ENCODE measurements around the gene CBY2. TPM values are rescaled to one million over a fixed set of nuclear protein-coding genes. Genes with fewer than 3 reads are reported as not detected.

The CBY2 gene
- total and polyA plus RNA-seq, 2 experiments from 2014 or later, result 0.15 to 0.42 TPM

DNA sequence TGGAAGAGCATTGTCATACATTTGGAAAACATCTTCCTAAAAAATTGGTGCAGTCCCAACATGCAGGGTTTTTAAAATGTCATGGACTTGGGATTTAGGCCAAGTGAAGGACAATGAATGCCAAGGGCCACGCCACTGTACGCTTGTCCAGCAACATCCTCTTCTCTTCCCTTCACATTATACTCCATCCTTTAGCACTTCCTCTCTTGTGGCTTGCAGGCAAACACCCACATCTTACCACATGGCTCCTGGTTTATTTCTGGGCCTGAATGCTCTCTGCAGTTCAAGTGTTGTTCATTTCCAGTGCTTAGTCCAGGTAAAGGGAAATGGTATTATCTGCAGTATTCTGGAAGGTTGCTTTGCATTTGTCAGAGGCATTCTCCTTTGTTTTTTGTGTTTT is 45.0 kb downstream of the CBY2 start (continued):
- TF ChIP-seq, protein P1, sequence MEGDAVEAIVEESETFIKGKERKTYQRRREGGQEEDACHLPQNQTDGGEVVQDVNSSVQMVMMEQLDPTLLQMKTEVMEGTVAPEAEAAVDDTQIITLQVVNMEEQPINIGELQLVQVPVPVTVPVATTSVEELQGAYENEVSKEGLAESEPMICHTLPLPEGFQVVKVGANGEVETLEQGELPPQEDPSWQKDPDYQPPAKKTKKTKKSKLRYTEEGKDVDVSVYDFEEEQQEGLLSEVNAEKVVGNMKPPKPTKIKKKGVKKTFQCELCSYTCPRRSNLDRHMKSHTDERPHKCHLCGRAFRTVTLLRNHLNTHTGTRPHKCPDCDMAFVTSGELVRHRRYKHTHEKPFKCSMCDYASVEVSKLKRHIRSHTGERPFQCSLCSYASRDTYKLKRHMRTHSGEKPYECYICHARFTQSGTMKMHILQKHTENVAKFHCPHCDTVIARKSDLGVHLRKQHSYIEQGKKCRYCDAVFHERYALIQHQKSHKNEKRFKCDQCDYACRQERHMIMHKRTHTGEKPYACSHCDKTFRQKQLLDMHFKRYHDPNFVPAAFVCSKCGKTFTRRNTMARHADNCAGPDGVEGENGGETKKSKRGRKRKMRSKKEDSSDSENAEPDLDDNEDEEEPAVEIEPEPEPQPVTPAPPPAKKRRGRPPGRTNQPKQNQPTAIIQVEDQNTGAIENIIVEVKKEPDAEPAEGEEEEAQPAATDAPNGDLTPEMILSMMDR (conservative IDR thresholded peaks at IDR 0.05; ENCODE audit: low read depth in 2 of 2), result no peak
- no peak for TF ChIP-seq STAT1 (IDR thresholded peaks at IDR 0.05; ENCODE audit: unreplicated experiment)

DNA sequence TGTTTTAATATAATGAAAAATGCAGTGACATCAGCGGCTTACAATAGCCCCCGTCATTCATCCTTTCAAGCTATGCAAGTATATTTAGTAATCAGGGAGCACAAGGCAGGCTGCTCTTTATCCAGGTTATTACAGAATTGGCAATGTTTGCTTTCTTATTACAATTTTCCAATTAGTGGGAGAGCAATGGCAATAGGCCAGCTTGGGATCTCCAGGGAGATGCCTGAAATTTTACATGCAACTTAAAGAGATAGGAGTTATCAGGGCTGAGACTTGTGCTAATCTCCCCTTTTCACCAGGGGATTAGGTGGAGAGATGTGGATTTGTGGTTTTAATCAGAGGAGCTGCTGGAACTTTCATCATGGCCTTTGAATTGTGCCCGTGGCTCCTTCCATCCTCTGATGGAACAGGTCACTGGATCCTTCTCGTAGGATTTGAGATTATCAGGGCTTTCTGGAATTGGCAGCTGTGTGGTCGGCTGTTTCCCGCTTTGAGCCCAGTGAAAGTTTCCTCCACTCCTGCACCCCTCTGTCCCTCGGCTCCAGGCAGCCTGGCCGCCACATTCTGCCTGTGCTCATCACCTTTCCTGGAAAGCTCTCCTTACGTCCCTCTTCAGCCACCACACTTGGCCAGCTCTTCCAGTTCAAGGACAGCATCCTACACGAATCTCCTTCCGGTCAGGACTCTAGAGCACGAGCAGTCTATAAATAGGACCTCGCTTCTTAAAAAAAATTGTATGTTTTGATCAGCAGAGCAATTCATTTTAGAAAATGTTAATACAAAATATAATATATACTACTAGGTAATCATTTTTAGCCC is 47.0 kb downstream of the CBY2 start:
- Histone ChIP-seq H3K4me3 (no peak overlapping the region), H3K27ac (ENCODE audit: low read depth) (no peak overlapping the region), H3F3A (replicated peaks; ENCODE audit: low read depth) (no peaks in the 10 kb centered on the region), H3K4me2 (no peak overlapping the region), H3K4me1 (ENCODE audit: insufficient read depth) (no peaks in the 10 kb centered on the region), H3K27me3 (ENCODE audit: insufficient read depth) (no peaks in the 10 kb centered on the region), H3K36me3 (ENCODE audit: insufficient read depth) (no peaks in the 10 kb centered on the region), H3K79me2 (replicated peaks; ENCODE audit: insufficient read depth) (no peaks in the 10 kb centered on the region), H4K20me1 (replicated peaks; ENCODE audit: insufficient read depth) (no peaks in the 10 kb centered on the region), H2AFZ (no peak overlapping the region; the same call in 1 of the 2 replicates), H3K9me2 (ENCODE audit: insufficient read depth) (peaks cover 5% of the 10 kb centered on the region; the same call in 1 of the 2 replicates)
- Mint-ChIP-seq H3K4me3 (no peak overlapping the region), H3K9me3 (no peaks in the 10 kb centered on the region), H3K27me3 (ENCODE audit: insufficient read depth, low read depth, poor library complexity) (peaks cover 3% of the 10 kb centered on the region), H3K4me1 (peaks cover 16% of the 10 kb centered on the region), H3K27ac (no peak overlapping the region), H3K36me3 (ENCODE audit: low read depth) (no peaks in the 10 kb centered on the region)
- DNase-seq (ENCODE audit: low spot score), result no peak
- no peak for TF ChIP-seq NANOG (IDR thresholded peaks at IDR 0.05; ENCODE audit: borderline replicate concordance)
- no peak for TF ChIP-seq EZH2phosphoT487 (IDR thresholded peaks at IDR 0.05; ENCODE audit: unreplicated experiment)
- no peak for TF ChIP-seq EZH2 (IDR thresholded peaks at IDR 0.05; ENCODE audit: low read depth, unreplicated experiment)
- TF ChIP-seq POLR2AphosphoS5 (IDR thresholded peaks at IDR 0.05; ENCODE audit: low read depth), result no peak
- TF ChIP-seq, protein P2, sequence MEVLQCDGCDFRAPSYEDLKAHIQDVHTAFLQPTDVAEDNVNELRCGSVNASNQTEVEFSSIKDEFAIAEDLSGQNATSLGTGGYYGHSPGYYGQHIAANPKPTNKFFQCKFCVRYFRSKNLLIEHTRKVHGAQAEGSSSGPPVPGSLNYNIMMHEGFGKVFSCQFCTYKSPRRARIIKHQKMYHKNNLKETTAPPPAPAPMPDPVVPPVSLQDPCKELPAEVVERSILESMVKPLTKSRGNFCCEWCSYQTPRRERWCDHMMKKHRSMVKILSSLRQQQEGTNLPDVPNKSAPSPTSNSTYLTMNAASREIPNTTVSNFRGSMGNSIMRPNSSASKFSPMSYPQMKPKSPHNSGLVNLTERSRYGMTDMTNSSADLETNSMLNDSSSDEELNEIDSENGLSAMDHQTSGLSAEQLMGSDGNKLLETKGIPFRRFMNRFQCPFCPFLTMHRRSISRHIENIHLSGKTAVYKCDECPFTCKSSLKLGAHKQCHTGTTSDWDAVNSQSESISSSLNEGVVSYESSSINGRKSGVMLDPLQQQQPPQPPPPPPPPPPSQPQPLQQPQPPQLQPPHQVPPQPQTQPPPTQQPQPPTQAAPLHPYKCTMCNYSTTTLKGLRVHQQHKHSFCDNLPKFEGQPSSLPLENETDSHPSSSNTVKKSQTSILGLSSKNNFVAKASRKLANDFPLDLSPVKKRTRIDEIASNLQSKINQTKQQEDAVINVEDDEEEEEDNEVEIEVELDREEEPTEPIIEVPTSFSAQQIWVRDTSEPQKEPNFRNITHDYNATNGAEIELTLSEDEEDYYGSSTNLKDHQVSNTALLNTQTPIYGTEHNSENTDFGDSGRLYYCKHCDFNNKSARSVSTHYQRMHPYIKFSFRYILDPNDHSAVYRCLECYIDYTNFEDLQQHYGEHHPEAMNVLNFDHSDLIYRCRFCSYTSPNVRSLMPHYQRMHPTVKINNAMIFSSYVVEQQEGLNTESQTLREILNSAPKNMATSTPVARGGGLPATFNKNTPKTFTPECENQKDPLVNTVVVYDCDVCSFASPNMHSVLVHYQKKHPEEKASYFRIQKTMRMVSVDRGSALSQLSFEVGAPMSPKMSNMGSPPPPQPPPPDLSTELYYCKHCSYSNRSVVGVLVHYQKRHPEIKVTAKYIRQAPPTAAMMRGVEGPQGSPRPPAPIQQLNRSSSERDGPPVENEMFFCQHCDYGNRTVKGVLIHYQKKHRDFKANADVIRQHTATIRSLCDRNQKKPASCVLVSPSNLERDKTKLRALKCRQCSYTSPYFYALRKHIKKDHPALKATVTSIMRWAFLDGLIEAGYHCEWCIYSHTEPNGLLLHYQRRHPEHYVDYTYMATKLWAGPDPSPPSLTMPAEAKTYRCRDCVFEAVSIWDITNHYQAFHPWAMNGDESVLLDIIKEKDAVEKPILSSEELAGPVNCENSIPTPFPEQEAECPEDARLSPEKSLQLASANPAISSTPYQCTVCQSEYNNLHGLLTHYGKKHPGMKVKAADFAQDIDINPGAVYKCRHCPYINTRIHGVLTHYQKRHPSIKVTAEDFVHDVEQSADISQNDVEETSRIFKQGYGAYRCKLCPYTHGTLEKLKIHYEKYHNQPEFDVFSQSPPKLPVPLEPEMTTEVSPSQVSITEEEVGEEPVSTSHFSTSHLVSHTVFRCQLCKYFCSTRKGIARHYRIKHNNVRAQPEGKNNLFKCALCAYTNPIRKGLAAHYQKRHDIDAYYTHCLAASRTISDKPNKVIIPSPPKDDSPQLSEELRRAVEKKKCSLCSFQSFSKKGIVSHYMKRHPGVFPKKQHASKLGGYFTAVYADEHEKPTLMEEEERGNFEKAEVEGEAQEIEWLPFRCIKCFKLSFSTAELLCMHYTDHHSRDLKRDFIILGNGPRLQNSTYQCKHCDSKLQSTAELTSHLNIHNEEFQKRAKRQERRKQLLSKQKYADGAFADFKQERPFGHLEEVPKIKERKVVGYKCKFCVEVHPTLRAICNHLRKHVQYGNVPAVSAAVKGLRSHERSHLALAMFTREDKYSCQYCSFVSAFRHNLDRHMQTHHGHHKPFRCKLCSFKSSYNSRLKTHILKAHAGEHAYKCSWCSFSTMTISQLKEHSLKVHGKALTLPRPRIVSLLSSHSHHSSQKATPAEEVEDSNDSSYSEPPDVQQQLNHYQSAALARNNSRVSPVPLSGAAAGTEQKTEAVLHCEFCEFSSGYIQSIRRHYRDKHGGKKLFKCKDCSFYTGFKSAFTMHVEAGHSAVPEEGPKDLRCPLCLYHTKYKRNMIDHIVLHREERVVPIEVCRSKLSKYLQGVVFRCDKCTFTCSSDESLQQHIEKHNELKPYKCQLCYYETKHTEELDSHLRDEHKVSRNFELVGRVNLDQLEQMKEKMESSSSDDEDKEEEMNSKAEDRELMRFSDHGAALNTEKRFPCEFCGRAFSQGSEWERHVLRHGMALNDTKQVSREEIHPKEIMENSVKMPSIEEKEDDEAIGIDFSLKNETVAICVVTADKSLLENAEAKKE (CRISPR knock-in tag; IDR thresholded peaks at IDR 0.05), result no peak
- TF ChIP-seq JUNB (IDR thresholded peaks at IDR 0.05; ENCODE audit: unreplicated experiment), result no peak
- no peak for ATAC-seq
